HEK293T (cell line): ENCODE measurements around the gene ATP9A.
"Not testable (repeated sequence)": the region's sequence is repeated elsewhere in the genome, so short reads cannot be mapped to it uniquely, and the experiment has no call there.

Experiments used
- CTCF ChIA-PET: fragments of 350-600 bp; formaldehyde crosslinking; extraction: SDS; loops from one replicate; lab custom pipeline; 2021; ENCODE audit warnings: antibody characterized with exemption, inconsistent platforms; lab: Yijun Ruan, JAX
- POLR2A ChIA-PET: fragments of 350-600 bp; formaldehyde crosslinking; extraction: SDS; loops from one replicate; lab custom pipeline; 2020; ENCODE audit warnings: antibody characterized with exemption, inconsistent platforms; lab: Yijun Ruan, JAX
- DNase-seq: peaks from one replicate; pipeline ENCODE4 v3.0.0; 2012; ENCODE audit warnings: mixed read lengths; ENCODE audit errors: extremely low spot score
- ARNT ChIP-seq: fragments of 450-650 bp; IDR thresholded peaks from 2 replicates; pipeline ENCODE4 v1.6.1; 2017; ENCODE audit warnings: mild to moderate bottlenecking
- BHLHE40 ChIP-seq: fragments of 450-650 bp; IDR thresholded peaks from 2 replicates; pipeline ENCODE4 v1.6.1; 2016; ENCODE audit warnings: mild to moderate bottlenecking, moderate library complexity, borderline replicate concordance
- CTBP1 ChIP-seq: fragments of 450-650 bp; IDR thresholded peaks from 2 replicates; pipeline ENCODE4 v1.6.1; 2016; ENCODE audit warnings: borderline replicate concordance
- ELF4 ChIP-seq: fragments of 450-650 bp; IDR thresholded peaks from 2 replicates; pipeline ENCODE4 v1.6.1; 2017; ENCODE audit warnings: antibody characterized with exemption
- FOXA1 ChIP-seq: fragments of 450-650 bp; IDR thresholded peaks from 2 replicates; pipeline ENCODE4 v1.6.1; 2016; ENCODE audit warnings: mild to moderate bottlenecking
- FOXK2 ChIP-seq: fragments of 450-650 bp; IDR thresholded peaks from 2 replicates; pipeline ENCODE4 v1.6.1; 2016; ENCODE audit warnings: mild to moderate bottlenecking
- FOXM1 ChIP-seq: fragments of 450-650 bp; IDR thresholded peaks from 2 replicates; pipeline ENCODE4 v1.6.1; 2017; ENCODE audit warnings: mild to moderate bottlenecking, borderline replicate concordance
- HDGF ChIP-seq: fragments of 450-650 bp; IDR thresholded peaks from 2 replicates; pipeline ENCODE4 v1.6.1; 2017; ENCODE audit warnings: antibody characterized with exemption, borderline replicate concordance
- L3MBTL2 ChIP-seq: fragments of 450-650 bp; conservative IDR thresholded peaks from 2 replicates; pipeline ENCODE4 v1.6.1; 2016; ENCODE audit warnings: mild to moderate bottlenecking
- LEF1 ChIP-seq: fragments of 450-650 bp; IDR thresholded peaks from 2 replicates; pipeline ENCODE4 v1.6.1; 2017; ENCODE audit warnings: mild to moderate bottlenecking, borderline replicate concordance
- NFRKB ChIP-seq: fragments of 450-650 bp; IDR thresholded peaks from 2 replicates; pipeline ENCODE4 v1.6.1; 2016; ENCODE audit warnings: mild to moderate bottlenecking, moderate library complexity
- SP1 ChIP-seq: fragments of 450-650 bp; IDR thresholded peaks from 2 replicates; pipeline ENCODE4 v1.6.1; 2017
- SUZ12 ChIP-seq: fragments of 450-650 bp; IDR thresholded peaks from 2 replicates; pipeline ENCODE4 v1.6.1; 2016; ENCODE audit warnings: mild to moderate bottlenecking
- TARDBP ChIP-seq: fragments of 450-650 bp; IDR thresholded peaks from 2 replicates; pipeline ENCODE4 v1.6.1; 2016
- ZNF384 ChIP-seq: fragments of 450-650 bp; IDR thresholded peaks from 2 replicates; pipeline ENCODE4 v1.6.1; 2016
- TF ChIP-seq, protein P1 (sequence below): fragments of 450-650 bp; IDR thresholded peaks from 2 replicates; pipeline ENCODE4 v1.6.1; 2016

The ATP9A gene

GRCh38 chr20:51573576-51574243 is 194.5 kb downstream of the ATP9A start:
- TF ChIP-seq FOXA1 (no peak), BHLHE40 (no peak), HDGF (no peak), FOXK2 (no peak), CTBP1 (no peak), SUZ12 (no peak), ELF4 (no peak), SP1 (no peak), L3MBTL2 (no peak), ARNT (no peak), NFRKB (no peak), FOXM1 (no peak), TARDBP (no peak), LEF1 (no peak)
- ChIA-PET POLR2A (no interaction called here), CTCF (interaction anchor here (0.8 kb wide), 1 partner anchor 13 kb away, joined by 3 read pairs; no protein-coding TSS in a partner anchor)
- no peak for DNase-seq

- TF ChIP-seq HDGF (no peak), CTBP1 (no peak)
- POLR2A ChIA-PET = no interaction called here
- CTCF ChIA-PET = no interaction called here
- no peak for DNase-seq
Measured at GRCh38 chr20:51571460-51571794, 196.8 kb downstream of the ATP9A start.

- POLR2A ChIA-PET = no interaction called here
- TF ChIP-seq FOXK2 (no peak), ARNT (no peak), TARDBP (no peak), ELF4 (no peak)
- CTCF ChIA-PET = interaction anchor here (1.0 kb wide), 1 partner anchor 185 kb away, joined by 3 read pairs; no protein-coding TSS in a partner anchor
- no peak for DNase-seq
Measured at GRCh38 chr20:51570739-51571459, 197.3 kb downstream of the ATP9A start.

- ChIA-PET POLR2A (no interaction called here), CTCF (interaction anchor here (1.0 kb wide), 1 partner anchor 184 kb away, joined by 3 read pairs; no protein-coding TSS in a partner anchor)
- DNase-seq = no peak
- TF ChIP-seq SP1 = no peak
- no peak for TF ChIP-seq L3MBTL2
- no peak for TF ChIP-seq CTBP1
Measured at GRCh38 chr20:51569815-51570738, 198.1 kb downstream of the ATP9A start.

- CTCF ChIA-PET, POLR2A ChIA-PET, DNase-seq: not testable (repeated sequence)
Measured at GRCh38 chr20:51568533-51568932, 199.7 kb downstream of the ATP9A start.

DNA sequence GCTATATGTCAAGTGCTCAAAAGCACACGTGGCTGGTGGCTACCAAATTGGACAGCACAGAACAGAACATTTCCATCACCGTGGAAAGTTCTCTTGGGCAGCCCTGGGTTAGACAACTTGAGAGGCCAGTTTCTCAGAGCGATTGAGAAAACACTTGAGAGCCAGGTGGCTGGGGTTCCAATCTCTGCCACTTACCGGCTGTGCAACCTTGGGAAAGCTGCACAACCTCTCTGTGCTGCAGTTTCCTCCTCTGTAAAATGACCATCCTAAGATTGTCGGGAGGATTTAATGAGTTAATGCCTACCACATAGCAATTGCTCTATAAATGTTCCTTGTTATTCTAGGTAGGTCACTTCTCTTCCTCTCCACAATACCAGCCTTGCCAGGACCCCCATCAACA is 200.6 kb downstream of the ATP9A start:
- DNase-seq = no peak
- POLR2A ChIA-PET = no interaction called here
- CTCF ChIA-PET = interaction anchor here (0.6 kb wide), 1 partner anchor 743 kb away, joined by 3 read pairs; no protein-coding TSS in a partner anchor
- TF ChIP-seq FOXA1 (no peak), TARDBP (no peak), FOXK2 (no peak)
- TF ChIP-seq, protein P1, sequence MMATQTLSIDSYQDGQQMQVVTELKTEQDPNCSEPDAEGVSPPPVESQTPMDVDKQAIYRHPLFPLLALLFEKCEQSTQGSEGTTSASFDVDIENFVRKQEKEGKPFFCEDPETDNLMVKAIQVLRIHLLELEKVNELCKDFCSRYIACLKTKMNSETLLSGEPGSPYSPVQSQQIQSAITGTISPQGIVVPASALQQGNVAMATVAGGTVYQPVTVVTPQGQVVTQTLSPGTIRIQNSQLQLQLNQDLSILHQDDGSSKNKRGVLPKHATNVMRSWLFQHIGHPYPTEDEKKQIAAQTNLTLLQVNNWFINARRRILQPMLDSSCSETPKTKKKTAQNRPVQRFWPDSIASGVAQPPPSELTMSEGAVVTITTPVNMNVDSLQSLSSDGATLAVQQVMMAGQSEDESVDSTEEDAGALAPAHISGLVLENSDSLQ = no peak

- CTCF ChIA-PET = no interaction called here
- DNase-seq = no peak
- TF ChIP-seq ELF4 (no peak), FOXK2 (no peak), SP1 (no peak), L3MBTL2 (no peak), LEF1 (no peak), TARDBP (no peak), SUZ12 (no peak), ARNT (no peak), HDGF (no peak), BHLHE40 (no peak), NFRKB (no peak), ZNF384 (no peak)
- TF ChIP-seq, protein P1 = no peak
- POLR2A ChIA-PET = no interaction called here
Measured at GRCh38 chr20:51566594-51566993, 201.6 kb downstream of the ATP9A start.
